Stimulated activated CD8-positive, alpha-beta memory T cell treated with anti-CD3 and anti-CD28 coated beads, Interleukin-4, amount 100 ng/mL, for 48 hours (primary cell): ENCODE results near the gene EHMT1.
"Not testable (repeated sequence)": the region's sequence is repeated elsewhere in the genome, so short reads cannot be mapped to it uniquely, and the experiment has no call there.

Experiments used
- DNase-seq: peaks from one replicate; pipeline ENCODE4 v3.0.0-alpha.2; 2020

Gene EHMT1

DNA sequence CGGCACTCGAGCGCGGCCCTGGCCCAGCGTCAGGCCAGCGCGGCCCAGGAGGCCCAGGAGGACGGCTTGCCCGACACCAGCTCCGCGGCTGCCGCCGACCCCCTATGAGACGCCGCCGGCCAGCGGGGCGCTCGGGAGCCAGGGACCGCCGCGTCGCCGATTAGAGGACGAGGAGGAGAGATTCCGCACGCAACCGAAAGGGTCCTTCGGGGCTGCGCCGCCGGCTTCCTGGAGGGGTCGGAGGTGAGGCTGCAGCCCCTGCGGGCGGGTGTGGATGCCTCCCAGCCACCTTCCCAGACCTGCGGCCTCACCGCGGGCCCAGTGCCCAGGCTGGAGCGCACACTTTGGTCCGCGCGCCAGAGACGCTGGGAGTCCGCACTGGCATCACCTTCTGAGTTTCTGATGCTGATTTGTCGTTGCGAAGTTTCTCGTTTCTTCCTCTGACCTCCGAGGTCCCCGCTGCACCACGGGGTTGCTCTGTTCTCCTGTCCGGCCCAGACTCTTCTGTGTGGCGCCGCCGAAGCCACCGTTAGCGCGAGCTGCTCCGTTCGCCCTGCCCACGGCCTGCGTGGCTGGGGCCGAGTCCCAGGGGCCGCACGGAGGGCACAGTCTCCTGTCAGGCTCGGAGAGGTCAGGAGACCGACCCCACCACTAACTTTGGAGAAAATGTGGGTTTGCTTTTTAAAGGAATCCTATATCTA, 216.2 kb downstream of the EHMT1 start:
- DNase-seq, result no peak

DNA sequence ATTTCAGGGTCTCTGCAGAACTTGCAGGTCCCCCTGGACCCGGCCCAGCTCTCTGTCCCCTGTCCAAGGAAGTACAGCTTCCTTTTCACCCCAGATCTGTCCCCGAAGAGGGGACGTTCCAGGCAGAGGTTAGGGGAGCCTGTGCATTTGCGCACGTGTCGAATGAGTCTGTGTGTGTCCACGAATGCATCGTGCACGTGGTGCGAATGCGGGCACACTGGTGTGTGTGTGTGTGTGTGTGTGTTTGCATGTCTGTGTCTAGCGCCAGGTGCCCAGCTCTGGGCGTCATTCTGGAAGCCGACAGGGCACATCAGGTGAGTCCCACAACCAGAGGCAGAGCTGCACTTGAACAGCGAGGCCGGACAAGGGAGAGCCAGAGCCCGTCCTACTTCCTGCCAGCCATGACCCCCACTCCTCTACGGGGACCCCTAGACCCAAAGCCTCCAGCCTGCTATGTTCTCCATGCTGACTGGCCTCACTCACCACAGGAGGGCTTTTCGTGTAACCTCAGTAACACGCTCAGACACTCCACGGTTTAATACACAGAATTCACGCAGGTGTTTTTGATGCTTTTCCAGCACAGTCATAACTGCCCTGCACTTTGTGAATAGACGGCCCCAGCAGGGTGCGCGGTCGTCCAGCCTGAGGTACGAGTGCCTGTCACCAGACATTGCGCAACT, 217.5 kb downstream of the EHMT1 start:
- DNase-seq, result no peak

DNA sequence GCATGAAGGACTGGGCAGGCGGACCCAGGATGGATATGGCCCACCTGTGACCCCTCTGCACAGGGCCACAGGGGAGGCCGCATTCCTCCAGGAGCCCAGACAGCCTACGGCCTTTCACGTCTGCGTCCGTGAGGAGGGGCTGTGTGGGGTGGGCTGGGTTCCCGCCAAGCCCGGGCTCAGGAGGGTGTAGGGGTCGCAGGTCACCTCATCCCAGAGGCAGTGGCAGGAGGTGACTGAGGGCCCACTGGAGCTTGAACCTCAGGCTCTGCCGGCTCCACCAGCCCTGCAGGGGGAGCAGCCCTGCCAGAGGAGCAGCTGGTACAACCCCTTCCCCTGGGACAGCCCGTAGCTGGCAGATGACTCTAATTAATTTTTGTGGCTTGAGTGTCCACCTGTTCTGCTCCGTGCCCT, 218.0 kb downstream of the EHMT1 start:
- no peak for DNase-seq

DNA sequence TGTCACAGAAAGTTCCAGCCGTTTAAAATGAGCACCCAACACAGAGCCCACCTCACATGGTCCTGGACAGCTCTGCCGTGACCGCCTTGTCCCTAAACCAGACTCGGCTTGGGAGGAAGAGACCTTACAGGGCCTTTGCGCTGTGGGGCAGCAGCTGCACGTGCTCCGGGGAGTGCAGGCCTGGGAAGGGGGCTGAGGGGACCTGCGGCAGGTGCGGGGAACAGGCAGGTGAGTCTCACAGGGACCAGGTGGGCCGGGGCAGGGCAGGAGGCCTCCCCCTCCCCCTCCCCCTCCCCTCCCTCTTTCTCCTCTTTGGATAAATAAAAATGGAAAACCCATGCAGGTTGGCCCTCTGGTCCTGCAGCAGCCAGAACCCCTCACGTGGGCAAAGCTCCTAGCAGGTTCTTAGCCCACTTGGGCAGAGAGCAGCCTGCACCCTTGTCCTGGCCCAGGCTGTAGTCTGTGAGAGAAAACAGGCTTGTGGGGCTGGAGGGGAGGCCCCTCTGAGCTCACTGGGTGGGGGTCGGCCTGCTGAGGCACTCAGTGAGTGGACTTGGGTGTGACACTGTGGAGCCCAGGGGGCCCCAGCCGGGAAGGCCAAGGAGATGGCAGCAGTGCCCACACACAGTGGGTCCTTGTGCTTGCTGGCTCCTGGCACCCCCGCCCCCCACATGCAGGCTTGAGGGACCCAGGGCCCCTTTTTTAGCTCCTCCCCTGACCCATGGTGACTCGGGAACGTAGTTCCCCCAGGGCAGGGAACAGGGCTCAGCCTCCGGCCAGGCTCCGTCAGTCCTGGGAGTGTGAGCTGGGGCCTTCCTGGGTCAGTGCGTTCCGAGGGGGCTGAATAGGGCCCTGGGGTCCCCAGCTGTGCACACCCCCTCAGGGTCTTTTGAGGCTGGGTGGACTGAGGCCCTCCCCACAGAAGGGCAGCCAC, 218.8 kb downstream of the EHMT1 start:
- DNase-seq, result no peak

DNA sequence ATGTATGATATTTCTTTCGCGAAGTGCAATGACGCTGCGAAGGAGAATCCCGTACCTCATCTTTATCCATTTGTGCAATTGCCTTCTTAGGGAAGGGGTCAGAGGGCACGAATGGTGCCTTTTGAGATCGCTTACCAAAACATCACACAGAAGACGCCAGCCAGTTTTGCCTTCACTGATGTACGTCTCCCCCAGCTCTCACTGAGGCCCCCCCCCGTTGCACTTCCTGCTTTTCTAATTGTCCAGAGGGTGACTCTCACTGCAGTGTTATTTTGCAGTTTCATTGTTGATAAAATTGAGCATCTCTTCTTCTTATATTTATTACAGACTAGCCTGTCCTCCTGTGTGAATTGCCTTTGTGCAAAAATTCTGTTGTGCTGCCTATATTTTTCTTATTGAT, 219.8 kb downstream of the EHMT1 start:
- no peak for DNase-seq

DNA sequence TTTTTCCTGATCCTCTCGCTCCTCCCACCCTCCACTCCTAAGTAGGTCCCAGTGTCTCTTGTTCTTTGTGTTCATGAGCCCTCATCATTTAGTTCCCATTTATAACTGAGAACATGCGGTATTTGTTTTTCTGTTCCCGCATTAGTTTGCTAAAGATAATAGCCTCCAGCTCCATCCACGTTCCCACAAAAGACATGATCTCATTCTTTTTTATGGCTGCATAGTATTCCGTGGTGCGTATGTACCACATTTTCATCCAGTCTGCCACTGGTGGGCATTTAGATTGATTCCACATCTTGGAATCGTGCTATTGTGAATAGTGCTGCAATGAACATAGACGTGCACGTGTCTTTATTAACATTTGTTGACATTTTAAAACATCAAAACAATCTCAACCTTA, 224.6 kb downstream of the EHMT1 start:
- DNase-seq, result no peak

DNA sequence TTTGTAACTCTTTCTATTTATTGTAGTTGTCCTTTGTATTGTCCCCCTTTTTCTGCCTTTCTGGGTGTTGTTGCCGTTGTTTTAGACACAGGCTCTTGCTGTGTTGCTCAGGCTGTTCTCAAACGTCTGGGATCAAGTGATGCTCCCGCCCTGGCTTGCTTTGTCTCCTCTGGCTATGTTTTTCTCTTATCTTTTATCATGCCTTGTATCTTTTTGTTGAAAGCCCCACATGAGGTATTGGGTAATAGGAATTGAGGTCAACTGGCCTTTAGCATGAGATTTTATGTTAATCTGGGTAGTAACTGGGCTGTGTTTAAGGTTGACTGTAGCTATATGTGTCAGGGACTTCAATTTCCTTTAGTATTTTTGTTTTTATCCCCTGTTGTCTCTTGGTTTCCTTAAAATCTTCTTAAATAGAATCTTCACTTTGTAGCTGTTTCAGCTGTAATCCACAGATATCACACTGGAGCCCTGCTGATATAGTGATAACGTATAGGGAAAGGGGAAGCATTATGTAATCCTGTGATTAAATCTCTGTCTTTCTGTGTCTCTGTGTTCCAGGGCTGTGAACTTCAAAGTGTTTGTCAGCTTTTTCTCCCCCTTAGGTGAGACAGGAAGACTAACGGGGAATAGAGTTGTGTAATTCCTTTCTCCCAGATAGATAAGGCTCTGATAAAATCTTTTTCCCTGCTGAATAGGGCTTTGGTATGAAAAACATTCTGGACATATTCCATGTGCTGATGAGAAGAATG, 232.9 kb downstream of the EHMT1 start:
- no peak for DNase-seq

DNA sequence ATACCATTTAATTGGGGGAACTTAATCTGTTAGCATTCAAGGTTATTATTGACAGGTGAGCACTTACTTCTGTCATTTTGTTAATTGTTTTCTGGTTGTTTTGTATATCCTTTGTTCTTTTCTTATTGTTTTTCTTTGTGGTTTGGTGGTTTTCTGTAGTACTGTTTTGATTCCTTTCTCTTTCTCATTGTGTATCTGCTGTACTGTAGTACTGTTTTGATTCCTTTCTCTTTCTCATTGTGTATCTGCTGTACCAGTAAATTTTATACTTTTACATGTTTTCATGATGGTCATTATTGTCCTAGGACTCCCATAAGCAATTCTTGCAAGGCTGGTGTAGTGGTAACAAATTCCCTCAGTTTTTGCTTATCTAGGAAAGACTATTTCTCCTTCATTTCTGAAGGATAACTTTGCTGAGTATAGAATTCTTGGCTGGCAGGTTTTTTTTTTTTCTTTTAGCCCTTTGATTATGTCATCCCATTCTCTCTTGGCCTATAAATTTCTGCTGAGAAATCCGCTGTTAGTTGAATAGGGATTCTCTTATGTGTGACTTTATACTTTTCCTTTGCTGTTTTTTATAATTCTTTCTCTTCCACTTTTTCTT, 234.7 kb downstream of the EHMT1 start:
- no peak for DNase-seq

DNA sequence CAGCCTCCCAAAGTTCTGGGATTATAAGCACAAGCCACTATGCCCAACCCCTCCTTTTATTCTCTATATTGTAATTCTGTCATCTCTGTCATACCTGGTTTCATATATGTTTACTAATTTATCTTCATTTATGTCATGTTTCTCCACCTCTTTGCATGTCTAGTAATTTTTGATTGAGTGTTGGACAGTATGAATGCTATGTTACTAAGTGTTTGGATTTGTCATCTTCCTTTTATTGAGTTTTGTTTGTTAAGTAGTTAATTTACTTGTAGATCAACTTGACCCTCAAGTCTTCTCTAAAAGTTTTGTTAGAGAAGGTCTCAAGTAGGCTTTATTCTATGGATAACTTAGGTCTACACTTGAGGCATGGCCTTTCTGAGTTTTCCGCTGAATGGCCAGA, 241.6 kb downstream of the EHMT1 start:
- no peak for DNase-seq

DNA sequence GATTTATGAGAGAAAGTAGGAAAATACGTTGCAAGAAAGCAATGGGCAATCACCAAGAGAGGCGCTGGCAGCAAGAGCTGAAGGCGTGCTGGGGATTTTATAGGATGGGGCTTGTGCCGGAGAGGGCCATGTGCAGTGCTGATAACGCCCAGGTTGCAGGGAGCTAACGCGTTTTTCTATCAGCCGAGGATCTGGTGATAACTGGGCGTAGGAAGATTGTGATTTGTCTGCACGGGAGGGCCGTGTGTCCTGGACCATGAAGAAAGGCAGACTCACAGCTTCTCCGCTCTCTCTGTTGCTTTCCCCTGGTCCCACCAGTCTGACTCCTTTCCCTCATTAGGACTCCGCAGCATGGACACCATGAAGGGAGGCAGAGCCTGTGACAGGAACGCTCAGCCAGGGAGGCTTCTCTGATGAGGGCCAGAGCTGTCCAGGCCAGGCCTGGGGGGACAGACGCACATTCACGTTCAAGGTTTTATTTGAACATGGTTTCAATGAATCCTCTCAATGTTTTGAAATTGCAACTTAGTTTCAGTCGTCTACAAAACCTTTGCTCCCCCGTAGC, 246.9 kb downstream of the EHMT1 start:
- no peak for DNase-seq

DNA sequence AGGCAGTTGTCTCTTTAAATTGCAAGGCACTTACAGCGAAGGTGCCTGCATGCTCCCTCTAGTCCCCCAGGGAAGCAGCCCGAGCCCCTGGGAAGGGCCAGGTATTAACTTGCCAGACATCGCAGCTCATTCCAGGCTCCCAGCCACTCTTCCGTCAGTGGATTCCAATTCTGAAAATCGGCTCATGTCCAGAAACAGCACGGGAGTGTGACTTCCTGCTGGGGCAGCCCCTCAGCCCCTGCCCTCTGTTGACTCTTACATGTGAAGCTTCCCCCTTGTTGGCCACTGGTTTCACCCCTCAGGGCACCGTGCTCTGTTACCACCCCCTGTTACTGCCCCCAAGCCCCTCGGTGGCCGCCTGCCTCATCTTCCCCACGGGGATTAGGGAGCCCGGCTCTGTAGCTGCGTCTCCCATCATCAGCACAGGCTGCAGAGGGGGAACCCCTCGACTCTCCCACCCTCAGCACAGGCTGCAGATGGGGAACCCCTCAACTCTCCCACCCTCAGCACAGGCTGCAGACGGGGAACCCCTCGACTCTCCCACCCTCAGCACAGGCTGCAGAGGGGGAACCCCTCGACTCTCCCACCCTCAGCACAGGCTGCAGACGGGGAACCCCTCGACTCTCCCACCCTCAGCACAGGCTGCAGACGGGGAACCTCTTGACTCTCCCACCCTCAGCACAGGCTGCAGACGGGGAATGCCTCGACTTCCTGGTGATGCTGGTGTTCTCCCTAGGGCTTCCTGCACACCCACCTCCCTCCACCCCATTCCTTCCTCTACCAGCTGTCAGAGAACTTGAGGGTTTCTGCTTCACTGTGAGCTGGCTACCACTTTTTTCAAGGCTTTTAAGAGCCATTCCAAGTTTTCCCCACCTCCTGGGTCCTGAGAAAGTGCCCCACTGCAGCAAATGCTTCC, 247.7 kb downstream of the EHMT1 start:
- DNase-seq, result no peak

DNA sequence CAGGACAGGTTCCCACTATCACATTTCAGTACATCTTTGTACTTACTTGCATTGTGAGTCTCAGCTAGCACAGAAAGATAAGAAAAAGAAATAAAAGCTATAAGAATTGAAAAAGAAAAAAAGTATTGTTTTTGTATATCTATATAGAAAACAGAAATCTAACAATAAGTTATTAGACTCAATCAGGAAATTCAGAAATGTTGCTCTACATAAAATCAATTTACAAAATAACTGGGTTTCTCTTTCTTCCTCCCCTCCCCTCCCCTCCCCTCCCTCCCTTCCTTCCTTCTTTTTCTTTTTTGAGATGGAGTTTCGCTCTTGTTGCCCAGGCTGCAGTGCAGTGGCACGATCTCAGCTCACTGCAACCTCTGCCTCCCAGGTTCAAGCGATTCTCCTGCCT, 251.6 kb downstream of the EHMT1 start:
- no peak for DNase-seq

DNA sequence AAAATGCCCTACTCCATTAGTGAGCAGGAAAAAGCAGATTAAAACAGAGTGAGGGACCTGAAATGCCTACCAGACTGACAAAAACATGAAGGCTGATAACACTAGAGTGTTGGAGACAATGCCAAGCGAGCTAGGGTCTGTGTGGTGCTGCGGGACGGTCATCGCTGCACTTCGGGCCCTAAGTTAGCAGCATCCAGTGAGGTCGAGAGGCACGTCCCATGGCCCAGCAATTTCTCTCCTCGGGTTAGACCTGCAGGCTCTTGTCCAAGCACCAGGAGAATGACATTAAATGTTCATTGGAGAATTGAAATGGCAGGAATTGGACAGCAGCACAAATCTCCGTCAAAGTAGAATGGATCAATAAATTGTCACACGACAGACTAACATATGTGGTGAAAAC, 253.5 kb downstream of the EHMT1 start:
- no peak for DNase-seq

DNA sequence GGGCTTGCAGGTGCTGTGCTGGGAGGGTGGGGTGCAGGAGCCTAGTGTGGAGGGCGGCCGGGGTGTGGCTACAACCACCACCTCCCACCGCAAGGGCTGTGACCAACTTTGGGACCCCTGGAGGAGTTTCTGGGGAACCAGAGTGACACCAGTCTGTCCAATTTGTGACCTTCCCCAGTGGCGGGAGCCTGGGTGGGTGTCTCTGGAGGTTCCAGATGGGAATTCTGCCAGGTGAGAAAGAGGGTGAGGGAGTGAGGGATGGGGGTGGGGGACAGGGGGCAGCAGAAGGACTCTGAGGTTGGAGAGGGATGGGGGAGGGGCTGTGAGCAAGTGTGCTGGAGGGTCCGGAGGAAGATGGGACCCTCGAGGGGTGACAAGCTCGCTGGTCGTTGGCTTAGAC, 254.6 kb downstream of the EHMT1 start:
- no peak for DNase-seq

DNA sequence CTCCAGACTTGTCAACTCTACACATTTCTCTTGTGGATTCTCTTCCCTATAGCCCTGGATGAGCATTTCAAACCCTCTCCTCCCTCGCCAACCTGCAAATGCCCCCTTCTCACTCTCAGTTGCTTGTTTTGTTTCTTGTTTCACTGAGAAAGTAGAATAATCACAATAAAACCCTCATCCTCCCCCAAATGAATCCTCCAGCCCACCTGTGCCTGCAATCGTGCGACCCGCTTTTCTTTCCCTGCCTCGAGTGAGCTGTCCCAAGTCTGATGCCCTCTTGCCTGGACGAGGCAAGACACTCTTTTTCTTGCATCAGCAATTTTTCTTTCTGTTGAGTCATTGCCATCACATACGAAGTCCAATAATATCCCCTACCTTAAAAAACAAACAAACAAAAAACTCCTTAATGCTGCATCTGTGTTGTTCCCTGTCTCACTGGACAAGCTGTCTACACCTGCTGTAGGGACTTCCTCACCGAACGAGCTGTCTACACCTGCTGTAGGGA, 255.1 kb downstream of the EHMT1 start:
- no peak for DNase-seq

DNA sequence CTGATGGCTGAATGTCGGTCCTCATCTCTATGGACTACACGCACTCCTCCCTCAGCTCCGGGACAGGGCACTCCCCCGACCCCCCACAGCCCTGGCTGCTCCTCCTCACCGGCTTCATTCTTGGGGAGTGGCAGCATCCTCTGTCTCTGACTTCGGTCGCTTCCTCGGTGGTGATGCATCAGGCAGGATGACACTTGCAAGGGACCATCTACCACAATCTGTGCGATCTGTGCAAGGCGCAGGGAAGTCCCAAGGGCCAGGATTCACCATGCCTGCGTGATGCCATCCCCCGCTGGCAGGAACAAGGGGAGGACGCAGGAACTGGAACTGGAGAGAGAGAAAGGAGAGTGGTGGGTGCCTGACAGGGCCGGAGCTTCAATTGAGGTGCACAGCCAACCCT, 256.5 kb downstream of the EHMT1 start:
- no peak for DNase-seq

DNA sequence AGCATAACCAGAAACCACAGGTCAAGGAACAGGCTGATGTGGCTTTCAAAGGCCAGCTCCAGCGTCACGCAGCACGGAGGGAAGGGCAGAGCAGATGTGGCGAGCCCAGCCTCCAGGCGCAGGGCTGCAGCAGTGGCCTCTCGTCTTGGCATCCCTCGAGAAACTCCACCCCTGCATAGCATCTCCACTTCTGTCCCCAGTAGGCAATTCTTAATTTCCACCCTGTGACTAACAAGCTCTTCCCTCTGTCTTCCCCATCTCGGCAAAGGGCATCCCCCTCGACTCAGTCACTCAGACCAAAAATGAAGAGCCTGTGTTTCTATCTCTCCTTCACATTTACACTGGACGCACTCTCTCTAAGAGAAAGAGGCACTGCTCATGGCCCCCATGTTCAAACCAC, 257.0 kb downstream of the EHMT1 start:
- DNase-seq, result no peak

DNA sequence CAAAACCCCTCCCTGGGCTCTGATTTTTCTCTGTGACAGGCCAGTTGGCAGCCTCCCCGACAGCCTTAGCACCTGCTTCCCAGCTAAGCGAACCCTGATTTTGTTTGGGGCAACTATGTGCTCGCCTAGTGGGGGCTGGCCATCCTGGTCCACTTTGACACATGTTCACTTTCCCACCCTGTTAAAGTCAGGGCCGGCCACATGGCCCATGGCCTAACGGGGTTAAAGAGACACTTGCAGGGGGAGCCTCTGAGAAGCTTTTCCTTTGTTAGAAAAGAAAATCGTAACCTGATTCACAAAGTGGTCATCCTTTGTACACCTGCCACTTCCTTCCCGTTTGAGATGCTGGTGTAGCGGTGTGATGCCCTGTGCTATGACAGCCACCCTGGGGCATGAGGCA, 257.5 kb downstream of the EHMT1 start:
- no peak for DNase-seq

DNA sequence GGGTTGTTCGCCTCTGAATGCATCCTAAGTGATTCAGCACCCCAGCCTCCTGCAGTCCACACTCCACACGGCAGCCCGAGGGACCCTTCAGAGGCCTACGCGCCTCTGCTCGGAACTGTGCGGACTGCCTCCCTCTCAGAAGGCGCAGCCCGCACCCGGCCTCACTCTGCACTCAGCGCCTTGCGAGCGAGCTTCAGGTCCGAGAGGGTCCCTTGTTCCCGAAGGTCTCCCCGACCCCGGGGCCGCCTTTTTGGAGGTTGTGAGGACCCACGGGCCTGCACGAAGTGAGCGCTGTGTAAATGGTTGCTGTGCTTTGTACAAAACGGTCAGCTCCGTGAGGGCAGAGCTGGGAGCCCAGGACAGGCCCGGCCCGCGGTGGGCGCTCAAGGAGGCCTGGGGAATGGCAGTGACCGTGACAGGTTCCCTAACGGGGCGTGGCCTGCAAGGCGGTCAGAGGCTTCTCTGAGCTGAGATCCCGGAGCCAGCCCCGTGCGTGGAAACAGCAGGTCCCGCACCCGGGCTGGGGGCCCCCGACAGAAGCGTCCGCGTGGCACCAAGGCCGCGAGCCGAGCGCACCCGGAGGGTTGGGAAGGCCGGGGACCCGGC, 258.1 kb downstream of the EHMT1 start:
- DNase-seq, result no peak

DNA sequence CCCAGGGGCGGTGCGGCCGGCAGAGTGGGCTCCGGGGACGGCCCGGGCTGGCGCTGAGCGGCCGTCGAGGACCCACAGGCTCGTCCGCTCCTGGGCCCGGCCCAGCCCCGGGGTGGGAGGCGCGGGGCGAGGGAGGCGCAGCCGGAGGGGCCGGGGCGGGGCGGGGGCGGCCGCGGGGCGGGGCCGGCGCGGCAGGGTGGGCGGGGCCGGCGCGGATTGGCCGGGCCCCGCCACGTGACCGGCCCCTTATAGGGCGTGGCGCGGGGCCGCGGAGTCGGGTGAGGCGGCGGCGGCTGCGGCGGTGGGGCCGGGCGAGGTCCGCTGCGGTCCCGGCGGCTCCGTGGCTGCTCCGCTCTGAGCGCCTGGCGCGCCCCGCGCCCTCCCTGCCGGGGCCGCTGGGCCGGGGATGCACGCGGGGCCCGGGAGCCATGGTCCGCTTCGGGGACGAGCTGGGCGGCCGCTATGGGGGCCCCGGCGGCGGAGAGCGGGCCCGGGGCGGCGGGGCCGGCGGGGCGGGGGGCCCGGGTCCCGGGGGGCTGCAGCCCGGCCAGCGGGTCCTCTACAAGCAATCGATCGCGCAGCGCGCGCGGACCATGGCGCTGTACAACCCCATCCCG, 258.8 kb downstream of the EHMT1 start, which contains the start of gene CACNA1B:
CACNA1B (plus strand) TSS at position 277 of the 617 bp plus-strand sequence; CDS start at position 429, 152 bp downstream.
- not testable (repeated sequence) for DNase-seq
